Activated naive CD8-positive, alpha-beta T cell treated with anti-CD3 and anti-CD28 coated beads, Interleukin-2, amount 10 ng/mL, durations not matched to agents 7 days and 5 days (primary cell): ENCODE data around the gene NSMCE3. TPM values are rescaled to one million over a fixed set of nuclear protein-coding genes. Genes with fewer than 3 reads are reported as not detected.

Source experiments
- ATAC-seq: fragments of 150-1000 bp; cut with Tn5 transposase; one replicate; pipeline ENCODE4 v1.10.0; 2021; ENCODE audit warnings: low read depth, moderate library complexity
- POLR2A ChIA-PET: fragments of 350-600 bp; sonication (Branson Sonifier 250); formaldehyde crosslinking; loops from one replicate; lab custom pipeline; 2021; ENCODE audit warnings: antibody characterized with exemption; lab: Charles Lee
- DNase-seq: peaks from one replicate; pipeline ENCODE4 v3.0.0; 2021
- H3K27ac Mint-ChIP-seq: one replicate; pipeline ENCODE4 v1.8.0; 2022; ENCODE audit warnings: mild to moderate bottlenecking, mixed read lengths
- H3K27me3 Mint-ChIP-seq: one replicate; pipeline ENCODE4 v1.8.0; 2022; ENCODE audit warnings: mild to moderate bottlenecking, moderate library complexity, mixed read lengths
- H3K36me3 Mint-ChIP-seq: one replicate; pipeline ENCODE4 v1.8.0; 2021; ENCODE audit warnings: mild to moderate bottlenecking, mixed read lengths
- H3K4me1 Mint-ChIP-seq: one replicate; pipeline ENCODE4 v1.8.0; 2021; ENCODE audit warnings: mixed read lengths
- H3K4me3 Mint-ChIP-seq: one replicate; pipeline ENCODE4 v1.8.0; 2022; ENCODE audit warnings: mild to moderate bottlenecking, moderate library complexity, mixed read lengths
- H3K9me3 Mint-ChIP-seq: one replicate; pipeline ENCODE4 v1.8.0; 2021; ENCODE audit warnings: mixed read lengths
- total RNA-seq, 2 experiments: library from RNA; stranded (reverse); gene quantifications; one replicate each; pipeline ENCODE4 v1.2.3, GENCODE V29; 2021

Gene NSMCE3
- total RNA-seq, 2 experiments from 2014 or later = 12.3 to 12.4 TPM

- Mint-ChIP-seq H3K4me1 (no peaks in the 10 kb centered on the region), H3K4me3 (no peak overlapping the region), H3K27me3 (peaks cover 18% of the 10 kb centered on the region), H3K9me3 (no peaks in the 10 kb centered on the region), H3K27ac (no peak overlapping the region), H3K36me3 (no peaks in the 10 kb centered on the region)
- POLR2A ChIA-PET = no interaction called here
- ATAC-seq (no peak), DNase-seq (no peak)
Measured at GRCh38 chr15:29223640-29224039, 46.0 kb downstream of the NSMCE3 start.

- Mint-ChIP-seq H3K36me3 (no peaks in the 10 kb centered on the region), H3K4me3 (no peak overlapping the region), H3K4me1 (no peaks in the 10 kb centered on the region), H3K27me3 (peaks cover 8% of the 10 kb centered on the region), H3K27ac (no peak overlapping the region), H3K9me3 (no peaks in the 10 kb centered on the region)
- no peak for ATAC-seq
- no peak for DNase-seq
- POLR2A ChIA-PET = no interaction called here
Measured at GRCh38 chr15:29222129-29222853, 47.3 kb downstream of the NSMCE3 start.

GRCh38 chr15:29220852-29221251 is 48.8 kb downstream of the NSMCE3 start:
- H3K27ac Mint-ChIP-seq = no peak overlapping the region
- no peaks in the 10 kb centered on the region for H3K4me1 Mint-ChIP-seq
- H3K4me3 Mint-ChIP-seq = no peak overlapping the region
- no peaks in the 10 kb centered on the region for H3K9me3 Mint-ChIP-seq
- no peak for DNase-seq
- peaks cover 6% of the 10 kb centered on the region for H3K27me3 Mint-ChIP-seq
- POLR2A ChIA-PET = no interaction called here
- no peaks in the 10 kb centered on the region for H3K36me3 Mint-ChIP-seq
- ATAC-seq = no peak

- DNase-seq = no peak
- no peaks in the 10 kb centered on the region for H3K36me3 Mint-ChIP-seq
- no peak overlapping the region for H3K4me3 Mint-ChIP-seq
- peaks cover 1% of the 10 kb centered on the region for H3K9me3 Mint-ChIP-seq
- H3K27ac Mint-ChIP-seq = no peak overlapping the region
- H3K27me3 Mint-ChIP-seq = peaks cover 13% of the 10 kb centered on the region
- POLR2A ChIA-PET = no interaction called here
- peaks cover 6% of the 10 kb centered on the region for H3K4me1 Mint-ChIP-seq
- ATAC-seq = no peak
Measured at GRCh38 chr15:29216955-29217354, 52.7 kb downstream of the NSMCE3 start.
